Stimulated activated CD8-positive, alpha-beta memory T cell treated with anti-CD3 and anti-CD28 coated beads, Interleukin-12 subunit alpha, Interleukin-12 subunit beta, amount 100 ng/mL, for 1 hour (primary cell): Measurements from ENCODE around the gene DUSP15.

Experiments used
- DNase-seq: peaks from one replicate; pipeline ENCODE4 v3.0.0-alpha.2; 2020; ENCODE audit warnings: low read depth

Gene DUSP15

DNA sequence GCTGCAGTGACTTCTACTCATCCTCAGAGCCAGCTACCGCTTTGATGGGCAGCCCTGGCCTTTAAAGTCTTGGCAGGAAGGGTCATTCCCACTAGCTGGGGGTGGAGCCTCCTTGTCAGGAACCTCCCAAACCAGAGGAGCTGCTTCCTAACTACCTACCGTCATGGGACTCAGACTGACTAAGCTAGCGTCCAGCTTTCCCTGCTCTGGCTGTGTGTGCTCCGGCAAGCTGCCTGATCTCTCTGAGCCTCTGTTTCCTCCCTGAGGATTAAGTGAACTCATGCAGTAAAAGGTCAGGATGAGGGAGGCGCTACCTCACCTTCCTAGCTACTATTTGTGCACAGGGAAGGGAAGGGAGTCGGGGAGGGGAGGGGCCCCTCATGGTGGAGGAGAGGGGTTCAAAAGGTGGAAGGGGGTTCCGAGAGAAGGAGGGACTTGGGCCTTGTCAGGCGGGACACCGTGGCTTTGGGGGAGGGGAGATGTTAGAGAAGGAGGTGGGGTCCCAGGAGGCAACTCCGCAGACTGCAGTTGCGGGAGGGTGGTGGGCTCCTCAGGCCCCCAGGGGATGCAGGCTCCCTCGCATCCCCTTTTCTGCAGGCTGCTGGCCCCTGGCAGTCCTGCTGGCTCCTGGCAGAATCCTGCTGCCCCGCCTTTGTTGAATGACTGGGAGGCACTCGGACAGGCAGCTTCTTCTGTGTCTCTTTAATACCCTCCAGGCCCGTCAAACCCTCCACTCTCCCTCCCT lies 9.8 kb downstream of the DUSP15 start:
- DNase-seq = no peak

DNA sequence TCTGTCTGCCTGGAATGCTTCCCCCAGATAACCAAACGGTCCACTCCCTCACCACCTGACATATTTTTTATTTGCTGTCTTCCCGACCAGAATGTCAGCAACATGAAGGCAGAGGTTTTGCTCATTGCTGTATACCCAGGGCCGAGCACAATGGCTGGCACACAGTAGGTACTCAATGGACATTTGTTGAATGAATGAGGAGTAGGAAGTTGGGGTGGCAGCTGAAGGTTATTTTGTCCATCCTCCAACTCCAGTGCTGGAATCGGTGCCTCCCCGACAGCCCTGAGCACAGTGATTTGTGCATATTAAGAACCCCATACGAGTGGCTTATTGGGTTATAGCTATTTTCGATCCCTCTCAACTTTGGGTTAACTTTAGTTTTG lies 10.3 kb downstream of the DUSP15 start:
- DNase-seq = no peak

DNA sequence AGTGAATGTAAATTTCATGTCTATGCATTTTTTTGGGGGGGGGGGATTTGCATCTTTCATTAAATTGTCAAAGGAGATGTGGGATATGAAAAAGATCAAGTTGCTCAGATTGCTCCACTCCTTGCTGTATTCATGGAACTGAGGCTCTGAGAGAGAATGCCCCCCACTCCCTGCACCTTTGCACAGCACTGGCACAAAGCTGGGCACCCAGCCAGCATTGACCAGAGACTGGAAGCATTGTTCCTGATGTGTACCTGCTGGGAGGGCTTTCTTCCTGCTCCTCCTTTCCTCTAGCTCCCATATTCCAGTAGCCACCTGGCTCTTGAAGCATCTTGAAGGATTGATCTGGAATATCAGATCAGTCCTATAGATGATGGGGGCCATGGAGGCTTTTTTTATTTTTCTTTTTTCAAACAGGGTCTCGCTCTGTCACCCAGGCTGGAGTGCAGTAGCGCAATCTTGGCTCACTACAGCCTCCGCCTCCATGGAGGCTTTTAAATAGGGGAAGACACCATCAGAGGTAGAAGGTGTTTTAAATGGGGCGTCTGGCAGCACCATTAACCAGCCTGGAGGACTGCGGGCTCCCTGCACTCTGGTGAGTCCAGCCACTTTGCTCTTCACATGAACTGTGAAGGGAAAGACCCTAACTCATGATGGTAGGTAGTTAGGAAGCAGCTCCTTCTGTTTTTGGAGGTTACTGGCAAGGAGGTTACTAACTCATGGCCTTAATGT lies 10.9 kb downstream of the DUSP15 start:
- DNase-seq = no peak

DNA sequence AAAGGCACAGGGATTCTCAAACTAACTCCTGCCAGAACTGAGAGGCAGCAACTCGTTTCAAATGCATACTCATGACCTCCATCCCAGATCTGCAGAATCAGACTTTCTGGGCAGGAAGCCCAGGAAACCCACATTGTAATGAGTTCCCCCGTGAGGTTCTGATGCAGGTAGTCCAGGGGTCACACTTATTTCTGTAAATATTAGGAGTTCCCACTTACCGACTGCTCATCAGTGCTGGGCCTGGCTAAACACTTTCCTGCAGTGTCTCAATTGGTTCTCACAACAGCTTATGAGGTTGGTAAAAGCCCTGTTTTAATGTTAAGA lies 11.6 kb downstream of the DUSP15 start:
- DNase-seq = no peak

DNA sequence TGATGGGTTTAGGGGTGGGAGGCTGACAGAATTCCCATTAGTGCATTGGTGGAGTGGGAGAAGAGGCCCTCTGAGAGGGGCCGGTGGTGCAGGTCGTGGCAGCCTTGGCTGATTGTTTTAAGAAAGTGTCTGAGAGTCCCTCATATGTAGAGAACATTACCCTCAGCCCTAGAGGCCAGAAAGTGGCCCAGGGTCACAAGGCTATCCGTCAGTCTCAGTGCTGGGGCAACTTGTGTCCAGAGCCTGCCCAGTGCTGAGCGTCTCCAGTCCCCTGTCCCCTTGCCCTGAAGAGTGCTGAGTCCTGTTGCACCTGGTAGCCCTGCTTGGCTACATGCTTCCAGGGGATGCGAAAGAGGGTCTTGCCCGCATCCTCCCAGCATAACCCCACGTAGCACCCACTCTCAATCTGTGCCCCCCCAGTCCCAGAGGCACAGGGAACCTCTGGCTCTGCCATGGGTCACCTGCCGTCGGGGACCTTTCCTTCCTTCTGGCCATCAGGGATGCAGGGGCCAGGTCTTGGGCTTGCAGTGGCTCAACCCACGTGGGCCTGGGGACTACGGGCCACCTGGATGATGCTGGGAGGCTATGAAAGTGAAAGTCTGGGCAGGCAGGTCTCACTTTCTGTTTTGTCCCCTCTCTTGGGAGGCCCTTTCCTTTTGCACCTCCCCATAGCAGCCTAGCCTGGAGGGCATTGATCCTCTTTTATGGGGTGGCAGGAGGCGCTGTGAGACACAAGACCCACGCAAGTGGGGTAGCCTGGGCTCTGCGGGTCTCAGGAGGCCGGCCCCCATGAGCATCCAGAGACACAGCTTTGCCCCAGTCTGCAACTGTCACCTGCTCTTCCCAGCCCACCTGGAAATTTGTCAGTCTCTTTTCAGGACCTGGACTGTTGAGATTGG lies 12.2 kb downstream of the DUSP15 start:
- DNase-seq = no peak

DNA sequence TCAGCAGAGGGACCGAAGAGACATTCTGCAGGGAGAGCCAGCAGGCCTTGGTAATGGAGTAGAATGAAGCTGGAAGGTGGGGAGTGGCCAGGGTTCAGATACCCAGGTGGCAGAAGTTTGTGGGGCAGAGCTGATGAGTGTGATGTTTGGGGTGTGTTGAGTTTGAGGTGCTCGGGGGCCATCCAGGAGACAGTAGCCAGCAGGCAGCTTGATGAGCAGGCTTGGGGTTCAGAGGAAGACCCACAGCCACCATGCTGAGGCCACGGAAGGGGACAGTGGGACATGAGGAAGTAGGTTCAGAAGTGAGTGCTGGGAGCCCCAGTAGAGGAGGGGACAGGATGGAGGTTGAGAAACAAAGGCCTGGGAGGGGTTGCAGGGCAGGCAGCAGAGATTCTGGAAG lies 13.8 kb downstream of the DUSP15 start:
- DNase-seq = no peak

DNA sequence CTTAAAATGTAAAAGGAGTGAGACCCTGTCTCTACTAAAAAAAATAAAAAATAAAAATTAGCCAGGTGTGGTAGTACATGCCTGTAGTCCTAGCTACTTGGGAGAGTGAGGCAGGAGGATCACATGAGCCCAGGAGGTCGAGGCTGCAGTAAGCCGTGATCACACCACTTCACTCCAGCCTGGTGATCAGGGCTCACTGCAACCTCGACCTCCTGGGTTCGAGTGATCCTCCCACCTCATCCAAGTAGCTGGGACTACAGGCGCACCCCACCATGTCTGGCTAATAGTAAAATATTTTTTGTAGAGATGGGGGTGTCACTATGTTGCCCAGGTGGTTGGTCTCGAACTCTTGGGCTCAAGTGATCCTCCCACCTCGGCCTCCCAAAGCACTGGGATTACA lies 16.8 kb downstream of the DUSP15 start:
- no peak for DNase-seq

DNA sequence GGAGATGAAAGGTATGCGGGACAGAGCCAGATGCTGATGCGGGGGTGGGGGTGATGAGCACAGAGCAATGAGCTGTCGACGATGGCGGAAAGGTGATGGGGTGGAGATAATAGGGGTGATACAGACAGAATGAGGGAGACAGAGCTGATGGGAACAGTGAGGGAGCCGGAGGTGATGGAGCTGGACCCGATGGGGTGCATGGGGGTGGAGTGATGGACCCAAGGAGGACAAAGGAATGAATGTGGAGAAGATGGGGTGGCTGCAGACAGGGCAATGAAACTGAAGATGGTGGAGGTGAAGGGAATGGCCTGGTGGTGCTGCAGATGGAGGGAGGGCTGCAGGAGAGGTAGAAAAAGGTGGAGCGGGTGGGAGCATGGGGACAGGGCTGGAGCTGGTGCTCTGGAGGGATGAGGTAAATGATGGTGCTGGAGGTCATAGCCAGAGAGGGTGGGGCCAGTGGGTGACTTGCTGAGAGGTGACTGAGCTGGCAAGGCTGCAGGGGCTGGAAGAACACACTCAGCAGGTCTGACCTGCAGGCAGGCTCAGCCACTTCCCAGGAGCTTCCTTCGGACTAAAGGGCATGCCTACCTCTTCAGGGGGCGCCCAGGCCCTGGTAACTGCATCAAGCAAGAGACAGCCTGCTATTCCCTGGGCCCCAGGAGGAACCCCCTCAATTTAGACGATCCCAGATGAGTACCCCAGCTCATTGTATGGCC lies 18.9 kb downstream of the DUSP15 start:
- no peak for DNase-seq

DNA sequence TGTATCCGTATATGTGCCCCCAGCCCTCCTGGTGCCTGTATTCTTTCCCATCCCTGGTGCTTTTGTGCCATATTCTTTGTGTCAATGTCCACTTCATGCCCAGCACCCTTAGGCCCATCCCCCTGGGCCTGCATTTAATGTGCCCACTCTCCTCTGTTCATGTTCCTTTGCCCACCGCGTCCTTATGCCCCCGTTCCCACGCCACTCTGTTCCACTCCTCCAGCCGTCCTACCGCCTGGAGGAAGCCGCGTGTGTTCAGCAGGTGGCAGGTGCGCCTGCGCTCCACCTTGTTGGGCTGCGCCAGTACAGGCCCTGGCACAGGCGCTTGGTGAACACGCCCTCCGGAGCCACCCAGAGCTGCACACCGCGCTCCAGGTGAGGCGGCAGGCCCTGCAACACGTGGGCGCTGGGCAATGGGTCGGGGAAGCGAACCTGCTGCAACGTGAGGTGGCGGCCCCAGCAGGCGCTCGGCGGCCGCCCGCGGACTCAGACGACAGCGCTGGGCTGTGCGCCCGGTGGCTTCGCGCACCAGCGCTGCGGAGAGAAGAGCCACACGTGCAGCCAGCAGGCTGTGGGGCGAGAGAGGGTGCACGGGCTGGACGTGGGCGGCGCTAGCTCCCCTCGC lies 20.9 kb downstream of the DUSP15 start:
- DNase-seq = no peak

DNA sequence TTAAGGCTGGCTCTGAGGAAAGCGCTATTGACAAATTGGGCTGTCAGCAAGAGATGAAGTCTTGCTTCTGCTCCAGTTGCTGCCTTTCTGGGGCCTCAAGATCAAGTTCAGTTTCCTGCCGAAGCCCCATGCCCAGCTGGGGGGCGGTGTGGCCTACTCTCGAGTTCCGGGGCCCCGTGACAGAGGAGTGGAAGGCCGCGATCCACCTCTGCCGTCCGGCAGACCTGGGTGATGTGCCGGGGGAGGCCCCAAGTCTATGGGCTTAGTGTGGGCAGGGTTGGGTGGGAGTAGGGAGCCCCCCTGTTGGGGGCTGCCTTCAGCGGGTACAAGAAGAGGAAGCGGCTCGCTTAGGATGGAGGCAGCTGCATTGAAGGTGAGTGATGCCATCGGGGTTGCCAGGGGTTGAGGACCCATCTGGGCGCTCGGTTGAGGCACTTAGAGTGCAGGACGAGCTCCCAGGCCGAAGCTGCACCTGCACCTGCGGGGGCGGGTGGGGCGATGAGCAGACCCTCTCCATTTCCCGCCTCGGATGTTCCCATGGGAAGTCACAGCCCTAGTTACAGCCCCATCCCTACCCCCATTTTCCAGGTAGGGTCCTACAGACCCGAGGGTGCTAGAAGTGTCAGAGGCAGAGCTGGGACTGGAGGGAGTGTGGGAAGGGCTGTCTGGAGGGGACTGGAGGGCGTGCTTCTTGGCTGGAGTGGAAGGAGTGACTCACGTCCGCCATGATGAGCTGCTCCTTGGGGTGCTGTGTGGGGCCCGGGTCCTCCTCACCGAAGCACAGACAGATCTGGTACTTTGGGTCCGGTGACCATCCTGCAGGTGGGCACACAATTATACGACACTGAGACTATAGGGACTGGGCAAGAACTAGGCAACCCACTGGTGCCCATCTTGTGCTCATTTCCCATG lies 22.0 kb downstream of the DUSP15 start:
- no peak for DNase-seq

DNA sequence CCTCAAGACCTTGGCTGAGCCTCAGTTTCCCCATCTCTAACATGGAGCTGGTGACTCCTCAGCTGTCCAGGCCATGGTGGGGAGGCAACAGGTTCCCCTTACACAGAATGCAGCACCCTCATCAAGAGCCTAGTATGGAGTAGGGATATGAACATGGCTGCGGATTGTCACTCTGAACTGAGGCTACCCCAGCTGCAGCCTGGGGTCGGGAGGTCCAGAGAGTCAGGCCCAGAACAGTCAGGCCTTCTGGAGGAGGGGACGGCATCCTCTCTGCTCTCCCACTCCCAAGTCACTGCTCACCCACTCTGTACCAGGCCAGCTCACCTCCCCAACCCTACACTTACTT lies 23.6 kb downstream of the DUSP15 start:
- DNase-seq = no peak

DNA sequence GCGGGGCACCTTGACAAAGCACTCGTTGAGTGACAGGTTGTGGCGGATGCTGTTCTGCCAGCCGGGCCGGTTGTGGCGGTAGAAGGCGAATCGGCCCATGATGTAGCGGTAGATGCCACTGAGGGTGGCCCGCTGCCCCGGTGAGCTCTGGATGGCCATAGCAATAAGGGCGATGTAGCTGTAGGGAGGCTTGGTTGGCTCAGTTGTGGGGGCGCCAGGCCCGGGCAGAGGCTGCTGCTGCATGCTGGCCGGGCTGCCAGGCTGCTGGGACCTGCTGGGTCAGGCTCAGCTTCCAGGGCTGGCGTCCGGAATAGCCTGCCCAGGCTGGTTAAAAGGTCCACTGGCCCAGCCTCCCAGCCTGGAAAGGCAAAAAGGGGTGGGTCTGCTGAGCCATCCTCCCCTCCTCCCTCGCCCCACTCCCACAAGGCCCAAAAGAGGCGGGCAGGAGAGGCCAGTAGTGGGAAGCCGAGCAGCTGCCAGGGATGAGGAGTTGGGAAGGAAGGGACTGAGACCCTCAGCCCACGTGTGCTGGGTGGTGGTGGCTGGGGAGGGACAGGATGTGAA lies 24.9 kb downstream of the DUSP15 start, which contains the start of gene FOXS1:
Gene FOXS1 (minus strand): TSS at position 305 of the 564 bp plus-strand sequence. CDS start 62 bp downstream, at position 243.
- no peak for DNase-seq

DNA sequence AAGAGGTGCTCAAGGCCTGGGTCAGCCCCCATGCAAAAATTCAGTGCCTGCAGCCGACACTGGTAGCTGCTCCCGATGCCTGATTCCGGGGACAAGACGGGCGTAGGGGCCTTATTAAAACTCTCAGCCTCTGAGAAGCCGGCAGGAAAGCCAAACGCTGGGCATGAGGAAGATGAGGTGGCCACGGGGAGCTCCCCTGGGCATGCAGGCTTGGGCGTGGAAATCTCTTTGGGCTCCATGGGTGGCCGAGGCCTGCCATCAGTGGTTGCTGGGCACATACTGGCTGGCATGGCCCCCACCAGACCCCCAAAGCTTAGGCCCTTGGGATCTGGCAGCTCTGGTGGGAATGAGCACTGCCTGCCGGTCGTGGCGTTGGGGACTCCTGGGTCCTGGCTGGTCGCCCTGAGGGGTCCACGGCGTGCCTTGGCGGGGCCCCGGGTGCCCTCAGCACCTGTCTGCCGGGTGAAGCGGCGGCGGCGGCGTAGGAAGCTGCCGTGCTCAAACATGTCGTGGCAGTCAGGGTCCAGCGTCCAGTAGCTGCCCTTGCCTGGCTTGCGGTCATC lies 25.5 kb downstream of the DUSP15 start:
- no peak for DNase-seq

DNA sequence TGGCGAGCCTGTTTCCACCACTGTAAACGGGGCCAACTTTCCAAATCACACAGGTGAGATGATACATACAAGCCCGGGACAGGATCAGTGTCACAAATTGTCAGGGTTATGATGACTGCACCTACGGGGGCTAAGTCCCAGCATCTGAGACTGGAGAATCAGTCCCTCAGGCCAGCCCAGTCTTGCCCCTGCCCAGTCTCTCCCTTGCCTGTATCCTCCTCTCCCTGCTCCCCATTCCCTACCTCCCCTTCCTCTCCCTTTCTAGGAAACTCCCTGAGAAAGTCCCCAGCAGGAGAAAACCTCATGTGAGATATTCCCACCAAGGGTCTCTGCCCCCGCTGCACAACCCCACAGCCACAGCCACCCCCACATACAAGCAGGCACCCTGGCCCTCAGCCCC lies 26.4 kb downstream of the DUSP15 start:
- no peak for DNase-seq

DNA sequence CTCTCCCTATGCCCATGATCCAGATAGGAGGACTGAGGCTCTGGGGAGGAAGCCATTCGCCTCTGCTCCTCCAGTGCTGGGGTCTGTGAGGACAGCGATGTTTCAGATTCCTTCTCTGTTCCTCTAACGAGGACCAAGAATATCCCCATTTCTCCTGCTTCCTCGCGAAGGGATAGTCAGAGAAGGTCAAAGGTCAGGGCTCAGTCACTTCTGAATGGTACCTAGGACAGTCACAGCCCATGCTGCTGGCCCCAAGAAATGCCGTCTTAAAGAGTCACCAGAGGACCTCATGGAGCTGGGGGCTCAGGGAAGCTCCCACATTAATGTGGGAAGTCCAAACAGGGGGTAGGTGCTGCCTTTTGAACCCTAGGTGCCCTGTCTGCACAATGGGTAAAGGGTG lies 27.0 kb downstream of the DUSP15 start:
- no peak for DNase-seq

DNA sequence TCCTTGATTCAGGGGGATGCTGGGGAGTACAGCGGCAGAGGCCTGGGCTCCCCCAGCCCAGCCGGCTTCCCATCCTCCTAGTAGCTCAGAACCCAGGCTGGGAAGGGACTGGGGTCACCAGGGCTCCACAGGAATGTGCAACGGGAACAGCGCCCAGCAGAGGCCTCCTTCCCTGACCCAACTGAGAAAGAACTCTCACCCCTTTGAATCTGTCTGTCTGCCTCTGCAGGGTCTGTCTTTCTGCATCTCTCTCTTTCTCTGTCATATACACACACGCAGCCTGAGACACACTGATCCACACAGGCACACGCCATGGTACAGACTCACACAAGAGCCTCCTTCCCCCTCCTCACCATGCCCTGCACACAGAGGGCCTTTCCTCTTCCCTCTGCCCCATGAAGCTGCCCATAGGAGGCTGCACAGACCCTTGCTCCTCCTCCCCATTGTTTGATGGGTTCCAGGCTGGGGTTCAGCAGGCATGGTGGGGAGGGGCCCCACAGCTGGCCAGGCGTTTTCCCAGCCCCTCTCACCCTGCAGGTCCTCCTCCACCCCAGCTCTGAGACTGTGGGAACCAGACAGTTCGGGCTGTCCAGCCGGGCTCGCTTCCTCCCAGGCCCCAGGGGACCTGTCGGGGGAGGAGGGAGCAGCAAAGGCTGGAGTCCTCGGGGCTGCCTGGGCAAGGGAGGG lies 27.7 kb downstream of the DUSP15 start:
- no peak for DNase-seq

DNA sequence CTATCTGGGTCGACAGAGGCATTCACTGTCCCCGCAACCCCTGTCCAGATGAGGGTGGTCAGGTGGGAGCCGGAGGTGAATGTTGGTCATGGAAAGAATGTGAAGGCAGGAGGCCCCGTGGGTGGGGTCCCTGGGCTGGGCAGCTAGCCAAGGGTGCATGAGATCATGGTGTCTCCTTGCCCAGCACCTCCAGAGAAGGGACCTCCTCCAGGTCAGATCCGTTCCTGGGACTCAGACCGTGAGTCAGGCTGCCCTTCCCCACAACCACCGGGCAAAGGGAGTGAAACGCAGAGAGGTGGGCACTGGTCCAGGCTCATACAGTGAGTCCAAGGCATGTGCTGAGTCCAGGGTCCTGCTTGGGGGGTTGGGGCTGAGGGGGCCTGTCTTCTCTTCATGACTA lies 28.4 kb downstream of the DUSP15 start:
- DNase-seq = no peak

DNA sequence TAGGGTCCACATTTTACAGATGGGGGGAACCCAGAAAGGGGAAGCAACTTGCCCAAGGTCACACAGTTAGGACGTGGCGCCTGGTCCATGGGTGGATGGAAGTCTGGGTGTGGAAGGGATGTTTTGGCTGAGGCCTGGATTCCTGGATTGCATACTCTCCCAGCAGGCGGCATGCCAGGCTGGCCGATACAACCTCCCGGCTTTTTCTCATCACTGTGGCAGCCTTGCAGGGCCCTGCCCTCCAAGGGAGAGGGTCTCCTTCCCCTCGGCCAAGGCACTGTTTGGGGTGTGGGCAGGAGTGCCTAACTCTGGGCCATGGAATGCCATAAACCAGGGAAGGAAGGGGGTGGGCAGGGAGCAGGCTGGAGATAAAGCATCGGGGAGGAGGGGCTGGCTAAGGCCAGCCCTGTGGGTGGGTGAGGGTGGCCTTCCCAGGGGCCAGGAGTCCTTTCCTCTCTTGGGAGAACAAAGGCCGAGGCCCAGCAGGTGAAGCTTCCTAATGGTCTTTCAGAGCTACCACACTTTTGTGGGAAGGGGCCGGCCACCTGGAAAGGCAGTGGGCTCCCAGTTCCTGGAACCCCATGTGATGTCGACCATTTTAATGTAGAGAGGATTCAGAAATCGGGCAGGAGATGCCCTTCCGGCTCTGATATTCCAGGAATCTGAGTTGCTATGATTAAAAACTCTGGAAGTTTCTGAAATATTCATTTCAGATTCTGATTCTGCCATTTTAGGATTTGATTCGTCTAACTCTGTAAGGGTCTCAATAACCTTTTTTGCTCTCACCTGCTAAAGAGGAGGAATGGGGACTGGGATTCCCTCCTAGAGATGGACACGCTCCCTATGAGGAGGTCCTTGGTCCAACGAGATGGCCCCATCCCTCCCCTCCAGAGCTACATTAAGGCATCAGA lies 29.2 kb downstream of the DUSP15 start:
- DNase-seq = no peak
